ENCODE measurements around the gene KLK14.

KLK14 gene

DNA sequence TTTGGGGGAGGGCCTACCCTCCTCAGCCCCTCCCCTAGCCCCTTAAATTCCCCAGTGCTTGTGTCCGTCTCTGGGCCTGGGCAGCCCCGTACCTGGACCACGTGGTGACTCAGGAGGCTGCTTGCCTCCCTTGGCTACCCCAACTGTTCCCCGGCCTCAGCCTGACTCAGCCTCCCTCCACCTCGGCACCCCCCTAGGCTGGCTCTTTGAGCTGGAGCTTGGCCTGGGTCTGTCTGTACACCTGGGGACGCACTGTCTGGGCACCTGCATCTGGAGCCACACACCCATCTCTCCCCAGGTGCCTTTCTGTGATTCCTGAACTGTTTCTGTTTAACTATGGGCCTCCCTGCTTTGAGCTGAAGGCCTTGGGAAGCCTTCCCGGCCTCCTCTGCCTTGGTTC is 1.8 kb upstream of the KLK14 start:
- DNase-seq (ENCODE audit: low read depth) = no peak

GRCh38 chr19:51083783-51084182 is 1.1 kb upstream of the KLK14 start:
- no peak for DNase-seq (ENCODE audit: low read depth)

DNA sequence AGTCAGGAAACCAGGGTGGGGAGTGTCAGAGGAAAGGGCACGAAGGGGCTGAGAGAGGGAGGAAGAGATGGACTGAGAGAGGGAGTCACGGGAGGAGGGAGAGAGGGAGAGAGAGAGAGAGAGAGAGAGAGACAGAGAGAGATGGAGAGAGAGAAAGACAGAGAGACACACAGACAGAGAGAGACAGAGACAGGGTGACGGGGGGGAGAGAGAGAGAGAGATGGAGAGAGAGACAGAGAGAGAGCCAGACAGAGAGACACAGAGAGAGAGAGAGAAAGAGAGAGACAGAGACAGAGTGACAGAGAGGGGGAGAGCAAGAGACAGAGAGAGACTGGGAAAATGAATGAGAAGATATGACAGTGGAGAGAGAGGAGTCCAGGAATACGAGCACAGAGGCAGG is 494 bp upstream of the KLK14 start:
- DNase-seq (ENCODE audit: low read depth) = no peak

DNA sequence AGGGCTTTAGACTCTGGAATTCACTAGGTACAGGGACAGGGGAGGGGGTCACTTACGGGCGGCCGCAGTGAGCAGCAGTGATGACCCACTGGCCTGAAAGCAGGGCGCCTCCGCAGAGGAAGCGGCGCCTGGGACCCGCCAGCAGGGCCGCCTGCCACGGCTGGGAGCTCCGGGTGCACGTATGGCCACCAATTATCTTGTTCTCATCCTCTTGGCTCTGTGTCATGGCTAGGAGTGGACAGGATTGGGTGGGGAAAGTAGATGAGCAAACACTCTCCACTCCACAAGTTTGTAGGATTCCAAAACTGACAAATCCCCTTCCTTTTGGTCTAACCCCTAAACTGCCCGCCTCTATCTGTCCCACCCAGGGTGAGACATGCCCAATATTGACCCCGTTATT is 1.2 kb downstream of the KLK14 start:
- no peak for DNase-seq (ENCODE audit: low read depth)

GRCh38 chr19:51079481-51080110 is 3.1 kb downstream of the KLK14 start:
- DNase-seq (ENCODE audit: low read depth) = no peak

DNA sequence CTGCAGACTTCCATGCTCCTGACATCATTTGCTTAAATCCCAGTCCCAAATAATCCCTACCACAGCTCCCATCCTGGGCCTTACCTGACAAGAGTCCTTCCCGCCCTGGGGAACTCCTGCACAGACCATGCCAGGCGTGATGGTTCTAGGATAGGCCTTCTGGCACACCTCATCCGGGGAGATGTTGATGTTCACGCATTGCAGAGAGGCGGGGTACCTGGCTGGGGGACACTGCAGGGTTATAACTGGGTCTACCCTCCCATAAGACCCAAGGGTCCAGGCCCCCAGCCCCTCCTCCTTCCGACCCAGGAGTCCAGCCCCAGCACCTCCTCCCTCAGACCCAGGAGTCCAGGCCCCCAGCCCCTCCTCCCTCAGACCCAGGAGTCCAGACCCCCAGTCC is 4.0 kb downstream of the KLK14 start:
- no peak for DNase-seq (ENCODE audit: low read depth)

- no peak for DNase-seq (ENCODE audit: low read depth)
Measured at GRCh38 chr19:51078104-51078503, 4.6 kb downstream of the KLK14 start.

GRCh38 chr19:51076631-51077213 is 6.0 kb downstream of the KLK14 start:
- no peak for DNase-seq (ENCODE audit: low read depth)

- no peak for DNase-seq (ENCODE audit: low read depth)
Measured at GRCh38 chr19:51075998-51076397, 6.7 kb downstream of the KLK14 start.

- no peak for DNase-seq (ENCODE audit: low read depth)
Measured at GRCh38 chr19:51071095-51071405, 11.6 kb downstream of the KLK14 start.

DNA sequence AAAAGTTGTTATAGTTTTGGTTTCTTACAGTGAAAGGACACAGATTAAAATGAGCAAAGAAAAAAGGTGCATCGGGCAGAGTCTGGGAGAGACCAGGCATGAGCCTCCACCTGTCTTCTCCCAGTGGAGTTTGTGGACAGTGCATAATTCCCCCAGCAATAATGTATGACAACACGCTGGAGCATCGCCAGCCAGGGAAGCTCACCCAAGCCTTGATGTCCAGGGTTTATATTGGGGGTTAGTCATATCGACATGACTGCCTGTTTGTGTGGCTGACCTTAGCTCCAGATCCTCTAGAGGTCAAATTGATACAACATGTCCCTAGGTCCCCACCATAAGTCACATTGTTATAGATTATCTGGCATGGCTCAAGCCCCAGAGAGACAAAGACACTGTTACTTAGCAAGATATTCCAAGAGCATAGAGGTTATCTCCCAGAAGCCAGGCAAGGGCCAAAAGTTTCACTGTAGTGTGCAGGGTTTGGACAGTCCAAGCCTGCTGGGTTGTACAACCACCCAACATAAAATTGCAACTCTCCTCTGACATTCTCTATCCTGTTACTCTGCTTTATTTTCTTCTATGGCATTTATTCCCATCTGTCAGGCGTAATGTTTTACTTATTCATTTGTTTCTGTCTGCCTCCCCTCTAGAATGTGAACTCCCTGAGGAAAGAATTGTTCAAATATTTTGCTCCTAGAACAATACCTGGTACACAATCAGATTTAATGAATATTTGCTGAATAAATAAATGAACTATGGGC is 12.2 kb downstream of the KLK14 start:
- no peak for DNase-seq (ENCODE audit: low read depth)

- no peak for DNase-seq (ENCODE audit: low read depth)
Measured at GRCh38 chr19:51066393-51067186, 16.1 kb downstream of the KLK14 start.

DNA sequence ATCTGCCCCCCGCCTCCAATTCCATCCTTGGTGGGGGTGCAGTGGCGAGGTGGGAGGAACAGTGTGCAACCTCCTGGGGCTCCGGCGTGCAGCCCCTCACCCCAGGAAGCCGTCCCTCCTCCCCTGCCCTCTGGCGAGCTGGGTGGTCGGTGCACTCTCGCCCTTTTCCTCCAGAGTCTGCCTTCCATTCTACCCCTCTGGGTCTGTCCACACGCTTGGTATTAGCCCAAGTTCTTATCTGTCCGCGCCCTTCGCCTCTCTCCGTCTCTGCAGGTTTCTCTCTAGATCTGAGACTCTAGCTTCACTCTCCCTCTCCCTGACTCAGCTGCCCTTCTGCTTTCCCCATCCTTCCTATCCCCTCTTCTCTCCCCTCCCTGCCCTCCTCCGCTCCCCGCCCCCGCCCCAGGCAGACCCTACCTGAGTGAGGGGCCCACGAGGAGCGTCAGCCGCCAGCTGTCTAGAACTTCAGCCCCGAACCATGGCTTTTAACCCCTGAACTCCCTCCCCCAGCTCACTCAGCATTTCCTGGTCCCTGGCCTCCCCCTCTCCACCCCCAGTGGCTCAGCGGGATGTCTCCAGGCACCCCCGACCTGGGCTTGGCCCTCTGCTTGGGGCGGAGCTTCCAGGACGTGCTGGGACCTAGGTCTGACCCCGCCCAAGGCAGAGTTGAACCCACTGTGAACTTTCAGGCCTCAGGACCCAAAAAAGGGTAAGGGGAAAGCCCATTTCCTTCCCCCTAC is 17.3 kb downstream of the KLK14 start:
- DNase-seq (ENCODE audit: low read depth) = no peak

DNA sequence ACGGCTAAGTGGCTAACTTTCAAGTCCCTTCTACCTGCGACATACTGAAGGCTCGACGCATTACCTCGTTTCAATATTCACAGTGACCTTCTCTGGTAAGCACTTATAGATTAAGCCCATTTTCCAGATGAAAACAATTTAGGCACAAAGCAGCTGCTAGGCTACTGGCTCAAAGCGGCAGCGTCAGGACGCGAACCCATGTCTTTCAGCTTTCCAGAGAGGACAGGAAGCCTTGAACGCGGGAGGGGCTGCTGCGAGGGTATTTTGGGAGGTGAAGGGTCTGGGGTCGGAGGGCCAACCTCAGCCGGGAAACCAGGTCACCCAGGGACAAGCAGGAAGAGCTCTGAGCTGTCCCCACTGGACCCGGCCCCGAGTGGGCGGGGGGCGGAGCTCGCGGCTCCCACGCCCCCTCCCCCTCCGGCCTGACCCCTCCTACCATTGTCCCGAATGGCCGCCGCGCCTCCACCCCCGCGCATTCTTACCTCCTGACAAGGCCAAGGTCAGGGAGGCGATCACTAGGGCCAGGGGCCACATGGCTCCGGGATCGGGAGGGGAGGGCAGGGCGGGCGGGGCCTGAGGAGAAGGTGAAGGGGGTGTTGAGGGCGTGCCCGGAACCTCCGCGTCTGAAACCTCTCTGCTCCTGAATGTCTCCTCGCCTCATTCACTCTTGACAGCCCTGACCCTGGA is 18.0 kb downstream of the KLK14 start, which contains the start of gene KLK13:
KLK13 (minus strand) TSS at position 559 of the 687 bp plus-strand sequence; CDS start at position 534, 25 bp downstream.
- no peak for DNase-seq (ENCODE audit: low read depth)

GRCh38 chr19:51063664-51064063 is 19.0 kb downstream of the KLK14 start:
- DNase-seq (ENCODE audit: low read depth) = no peak

DNA sequence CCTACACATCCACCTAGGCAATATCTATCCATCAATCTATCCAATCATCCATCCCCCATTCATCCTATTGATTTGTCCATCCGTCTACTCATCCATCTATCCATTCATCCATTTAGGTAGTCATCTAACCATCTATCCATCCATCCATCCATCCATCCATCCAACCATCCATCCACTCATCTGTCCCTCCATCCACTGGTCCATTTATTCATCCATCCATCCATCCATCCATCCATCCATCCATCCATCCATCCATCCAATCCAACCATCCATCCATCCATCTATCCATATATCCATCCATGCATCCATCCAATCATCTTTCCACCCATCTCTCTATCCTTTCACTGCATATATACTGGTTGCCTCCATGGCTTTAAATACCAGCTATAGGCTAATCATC is 21.7 kb downstream of the KLK14 start:
- DNase-seq (ENCODE audit: low read depth) = no peak

DNA sequence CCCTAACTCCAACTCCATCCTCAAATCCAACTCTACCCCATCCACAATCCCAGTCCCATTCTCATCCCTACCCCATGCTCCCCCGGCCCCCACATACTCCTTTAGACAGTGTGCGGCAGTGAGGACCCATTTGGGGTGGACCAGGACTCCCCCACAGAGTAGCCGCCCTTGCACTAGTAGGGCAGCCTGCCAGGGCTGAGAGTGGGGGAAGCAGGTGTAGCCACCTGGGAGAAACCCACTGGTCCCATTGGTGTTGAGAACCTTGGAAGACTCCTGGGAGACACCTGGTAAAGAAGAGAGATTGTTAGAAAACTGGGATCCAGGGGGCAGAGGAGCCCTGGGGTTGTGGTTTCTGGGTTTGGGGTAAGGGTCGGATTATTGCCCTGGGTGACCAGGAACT is 22.4 kb downstream of the KLK14 start:
- no peak for DNase-seq (ENCODE audit: low read depth)

GRCh38 chr19:51059715-51060114 is 23.0 kb downstream of the KLK14 start:
- no peak for DNase-seq (ENCODE audit: low read depth)

DNA sequence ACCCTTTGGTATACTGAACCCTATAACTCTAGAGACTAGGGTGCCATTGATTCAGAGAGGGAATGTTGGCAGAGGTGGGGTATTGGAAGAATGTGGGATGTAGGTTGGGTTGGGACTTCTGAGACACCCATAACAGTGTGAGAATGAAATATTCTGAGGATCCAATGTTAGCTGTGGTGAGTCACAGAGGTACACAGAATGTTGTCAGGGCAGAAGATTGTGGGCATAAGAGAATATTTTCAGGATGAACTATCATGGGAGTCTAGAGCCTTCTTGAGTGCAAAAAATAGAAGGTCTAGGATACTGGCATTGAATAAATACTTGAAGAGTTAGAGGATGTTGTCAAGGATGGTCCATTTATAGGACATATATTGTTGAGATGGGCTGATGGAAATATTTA is 26.8 kb downstream of the KLK14 start:
- no peak for DNase-seq (ENCODE audit: low read depth)

DNA sequence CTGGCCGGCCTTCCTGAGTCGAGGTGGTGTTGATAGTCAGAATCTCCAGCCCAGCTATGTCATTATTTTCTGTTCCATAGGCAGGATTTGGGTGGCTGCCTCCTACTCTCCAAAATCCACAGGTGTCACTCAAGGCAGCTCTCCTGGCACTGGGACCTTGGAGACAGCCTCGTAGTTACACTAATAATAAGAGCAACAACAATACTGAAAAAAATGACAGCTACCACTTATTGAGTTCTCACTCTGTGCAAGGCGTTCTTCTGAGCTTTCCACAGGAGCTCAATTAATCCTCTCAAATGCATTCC is 35.7 kb downstream of the KLK14 start:
- no peak for DNase-seq (ENCODE audit: low read depth)

DNA sequence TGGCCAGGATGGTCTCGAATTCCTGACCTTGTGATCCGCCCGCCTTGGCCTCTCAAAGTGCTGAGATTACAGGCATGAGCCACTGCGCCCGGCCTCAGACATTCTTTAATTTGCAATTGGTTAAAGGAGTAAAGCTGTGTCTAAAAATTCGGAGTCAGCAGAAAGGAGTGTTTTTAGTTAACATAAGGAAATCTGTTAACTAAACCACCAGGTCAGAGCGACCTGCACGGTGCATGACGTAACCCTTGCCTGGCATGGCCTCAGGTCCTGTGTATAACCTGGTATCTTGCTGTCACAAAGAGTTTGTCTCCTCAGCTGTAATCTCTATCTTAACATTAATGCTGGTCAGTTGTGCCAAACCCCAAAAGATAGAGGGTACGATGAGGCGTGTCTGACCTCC is 38.4 kb downstream of the KLK14 start:
- no peak for DNase-seq (ENCODE audit: low read depth)

DNA sequence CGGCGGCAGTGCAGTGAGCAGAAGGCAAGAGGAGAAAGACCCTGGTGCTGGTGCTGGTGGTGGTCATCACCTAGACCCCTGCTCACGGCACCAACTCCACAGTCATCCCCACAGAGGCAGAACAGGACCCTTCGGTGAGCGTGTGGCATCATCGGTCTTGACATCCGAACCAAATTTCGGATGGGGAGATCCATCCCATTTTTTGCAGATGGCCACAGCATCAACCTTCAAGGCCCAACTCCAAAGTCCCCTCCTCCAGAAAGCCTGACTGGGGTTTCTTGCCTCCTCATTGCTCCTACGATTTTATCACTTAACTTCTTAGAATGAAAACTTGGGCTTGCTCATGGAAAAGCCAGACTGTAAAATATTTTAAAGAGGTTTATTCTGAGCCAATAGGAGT is 39.2 kb downstream of the KLK14 start:
- no peak for DNase-seq (ENCODE audit: low read depth)
